ENCODE data around the gene GABRR3.

GRCh38 chr3:98034486-98034885, 629 bp downstream of the GABRR3 start:
- TF ChIP-seq CTCF (IDR thresholded peaks at IDR 0.05), result no peak
- TF ChIP-seq ZFX (IDR thresholded peaks at IDR 0.05; ENCODE audit: borderline replicate concordance), result no peak
